Rectal smooth muscle tissue (tissue), 1 donor: ENCODE data around the gene STRADA.

ENCODE experiments used
- H3K27ac ChIP-seq: one replicate; pipeline ENCODE4 v1.7.0; 2013; ENCODE audit warnings: low read depth, low read length, inconsistent platforms
- H3K27me3 ChIP-seq: one replicate; pipeline ENCODE4 v1.7.0; 2013; ENCODE audit warnings: low read length; ENCODE audit not compliant: control insufficient read depth, insufficient read depth
- H3K36me3 ChIP-seq: one replicate; pipeline ENCODE4 v1.7.0; 2013; ENCODE audit warnings: low read length; ENCODE audit not compliant: control insufficient read depth, insufficient read depth
- H3K4me1 ChIP-seq: one replicate; pipeline ENCODE4 v1.7.0; 2013; ENCODE audit warnings: low read length; ENCODE audit not compliant: control insufficient read depth, insufficient read depth
- H3K4me3 ChIP-seq: one replicate; pipeline ENCODE4 v1.7.0; 2013; ENCODE audit warnings: low read length
- H3K9ac ChIP-seq: one replicate; pipeline ENCODE4 v1.7.0; 2013; ENCODE audit warnings: low read length

Gene STRADA

DNA sequence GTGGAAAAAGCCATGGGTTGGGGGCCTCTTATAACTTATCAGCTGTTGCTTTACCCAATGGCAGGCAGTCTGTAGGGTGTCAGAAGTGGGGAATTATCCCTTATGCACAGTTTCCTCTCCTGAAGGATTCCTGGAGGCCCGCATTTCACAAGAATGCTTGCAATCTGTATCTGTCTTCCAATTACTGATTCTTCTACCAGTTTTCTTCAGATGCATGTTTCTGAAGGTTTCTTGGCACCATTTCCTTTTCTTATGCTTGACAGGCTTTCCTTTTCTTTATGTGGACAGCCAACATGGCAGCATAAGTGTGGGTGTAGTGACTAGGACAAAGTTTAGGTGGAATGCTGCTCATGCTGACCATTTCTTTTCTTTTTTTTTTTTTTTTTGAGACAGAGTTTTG lies 83.2 kb downstream of the STRADA start:
- Histone ChIP-seq H3K36me3 (peaks cover 4% of the 10 kb centered on the region), H3K4me3 (no peak overlapping the region), H3K9ac (no peak overlapping the region), H3K4me1 (no peaks in the 10 kb centered on the region), H3K27me3 (no peaks in the 10 kb centered on the region), H3K27ac (no peak overlapping the region)

DNA sequence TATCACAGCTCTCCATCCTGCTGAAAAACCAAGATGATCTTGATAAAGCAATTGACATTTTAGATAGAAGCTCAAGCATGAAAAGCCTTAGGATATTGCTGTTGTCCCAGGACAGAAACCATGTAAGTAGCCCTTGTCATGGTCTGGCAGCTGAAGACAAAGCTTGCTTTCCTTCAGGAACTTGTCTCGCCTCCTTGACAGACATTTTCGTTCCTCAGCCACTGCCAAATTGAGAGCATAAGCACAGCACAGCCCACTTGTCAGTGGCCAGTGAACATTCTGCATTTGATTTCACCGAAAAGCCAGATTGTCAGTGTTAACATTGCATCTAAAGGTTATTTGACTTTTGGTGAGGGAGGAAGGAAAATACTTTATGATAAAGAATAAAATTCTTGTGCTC lies 83.8 kb downstream of the STRADA start:
- Histone ChIP-seq H3K9ac (no peak overlapping the region), H3K36me3 (peaks cover 4% of the 10 kb centered on the region), H3K4me3 (no peak overlapping the region), H3K27me3 (no peaks in the 10 kb centered on the region), H3K27ac (no peak overlapping the region), H3K4me1 (peaks cover 3% of the 10 kb centered on the region)

DNA sequence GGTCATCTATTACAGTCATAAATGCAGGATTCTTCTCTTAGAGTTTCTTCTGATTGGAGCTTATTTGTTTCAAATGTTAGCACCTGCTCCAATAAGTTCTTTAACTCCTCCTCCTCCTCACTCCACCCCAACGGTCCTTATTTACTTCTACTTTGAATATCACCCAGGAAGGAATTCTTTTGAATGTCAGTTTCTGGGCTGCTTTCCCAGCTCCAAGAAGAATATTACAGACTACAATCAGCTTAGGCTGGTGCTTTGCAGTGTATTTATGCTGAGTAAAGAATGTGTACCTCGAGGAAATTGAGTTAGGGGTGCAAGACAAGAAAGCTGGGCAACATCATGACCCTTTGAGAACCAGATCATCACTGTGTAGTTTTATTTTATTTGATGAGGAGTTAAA lies 88.5 kb downstream of the STRADA start:
- no peaks in the 10 kb centered on the region for H3K36me3 ChIP-seq
- H3K9ac ChIP-seq: no peak overlapping the region
- H3K27me3 ChIP-seq: no peaks in the 10 kb centered on the region
- no peak overlapping the region for H3K4me3 ChIP-seq
- no peak overlapping the region for H3K27ac ChIP-seq
- peaks cover 9% of the 10 kb centered on the region for H3K4me1 ChIP-seq
